LNCAP (cell line): ENCODE results near the gene ATP6V1G3.

Source experiments
- TF ChIP-seq, protein P1 (sequence below): fragments of 450-650 bp; IDR thresholded peaks from 2 replicates; pipeline ENCODE4 v1.5.1; 2017; ENCODE audit warnings: mild to moderate bottlenecking

Gene ATP6V1G3

DNA sequence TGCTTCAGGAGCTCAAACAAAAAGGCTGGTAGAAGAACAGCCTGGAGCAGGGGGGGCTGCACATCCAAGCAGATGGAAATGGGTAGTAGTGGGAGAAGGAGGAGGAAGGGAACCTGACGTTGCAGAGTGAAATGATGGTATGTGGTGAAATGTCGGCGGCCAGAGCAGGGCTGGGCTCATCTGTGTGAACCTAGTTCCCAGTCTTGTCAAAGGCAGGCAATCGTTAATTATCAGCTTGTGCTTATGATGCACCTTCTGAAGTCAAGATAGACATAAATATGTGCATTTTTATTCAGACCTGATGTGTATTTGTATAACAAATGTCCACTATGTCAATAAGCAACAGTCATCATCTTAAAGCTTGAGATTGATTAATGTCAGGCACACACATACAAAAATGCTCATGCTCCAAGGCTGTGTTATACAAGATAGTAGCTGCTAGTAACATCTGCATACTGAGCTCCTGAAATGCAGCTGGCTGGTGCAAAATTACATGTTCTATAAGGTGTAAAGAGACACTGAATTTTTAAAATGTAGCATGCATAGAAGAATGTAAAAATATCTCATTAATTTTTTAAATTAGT, 10.6 kb upstream of the ATP6V1G3 start:
- TF ChIP-seq, protein P1, sequence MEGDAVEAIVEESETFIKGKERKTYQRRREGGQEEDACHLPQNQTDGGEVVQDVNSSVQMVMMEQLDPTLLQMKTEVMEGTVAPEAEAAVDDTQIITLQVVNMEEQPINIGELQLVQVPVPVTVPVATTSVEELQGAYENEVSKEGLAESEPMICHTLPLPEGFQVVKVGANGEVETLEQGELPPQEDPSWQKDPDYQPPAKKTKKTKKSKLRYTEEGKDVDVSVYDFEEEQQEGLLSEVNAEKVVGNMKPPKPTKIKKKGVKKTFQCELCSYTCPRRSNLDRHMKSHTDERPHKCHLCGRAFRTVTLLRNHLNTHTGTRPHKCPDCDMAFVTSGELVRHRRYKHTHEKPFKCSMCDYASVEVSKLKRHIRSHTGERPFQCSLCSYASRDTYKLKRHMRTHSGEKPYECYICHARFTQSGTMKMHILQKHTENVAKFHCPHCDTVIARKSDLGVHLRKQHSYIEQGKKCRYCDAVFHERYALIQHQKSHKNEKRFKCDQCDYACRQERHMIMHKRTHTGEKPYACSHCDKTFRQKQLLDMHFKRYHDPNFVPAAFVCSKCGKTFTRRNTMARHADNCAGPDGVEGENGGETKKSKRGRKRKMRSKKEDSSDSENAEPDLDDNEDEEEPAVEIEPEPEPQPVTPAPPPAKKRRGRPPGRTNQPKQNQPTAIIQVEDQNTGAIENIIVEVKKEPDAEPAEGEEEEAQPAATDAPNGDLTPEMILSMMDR: no peak

DNA sequence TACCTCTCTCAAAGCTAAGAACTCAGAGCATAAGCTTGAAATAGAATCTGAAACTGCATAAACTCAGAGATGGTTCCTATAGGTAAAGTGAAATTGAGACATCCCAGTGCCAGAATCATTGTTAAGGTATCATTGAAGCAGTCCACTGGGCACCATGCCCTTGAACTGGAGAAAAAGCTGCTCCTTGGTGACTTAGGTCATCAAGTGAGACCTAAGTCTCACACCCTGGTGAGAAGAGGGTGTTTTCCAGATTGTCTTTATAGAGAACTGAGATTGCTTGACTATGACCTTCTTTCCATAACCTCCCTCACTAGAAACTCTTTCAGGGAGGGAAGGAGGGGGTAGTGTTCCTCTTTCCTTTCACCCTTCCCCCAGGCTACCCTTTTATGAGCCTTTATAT, 9.4 kb upstream of the ATP6V1G3 start:
- TF ChIP-seq, protein P1: no peak

DNA sequence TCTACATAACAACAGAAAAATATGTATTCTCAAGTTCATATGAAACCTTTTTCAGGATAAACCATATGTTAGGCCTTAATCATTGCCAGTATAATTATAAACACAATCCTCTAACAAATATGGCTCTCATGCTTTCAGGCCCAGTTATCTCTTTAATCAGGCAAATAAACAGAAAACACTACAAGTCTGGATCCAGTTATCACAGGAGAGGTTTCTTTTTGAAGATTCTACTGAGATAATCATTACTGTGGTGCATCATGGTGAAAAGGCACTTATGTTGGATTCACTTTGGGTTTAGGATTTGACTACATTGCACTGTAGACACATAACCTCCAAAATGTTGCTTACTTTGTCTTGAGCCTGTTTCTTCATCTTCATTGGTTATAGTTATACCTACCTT, 8.4 kb upstream of the ATP6V1G3 start:
- TF ChIP-seq, protein P1: no peak

DNA sequence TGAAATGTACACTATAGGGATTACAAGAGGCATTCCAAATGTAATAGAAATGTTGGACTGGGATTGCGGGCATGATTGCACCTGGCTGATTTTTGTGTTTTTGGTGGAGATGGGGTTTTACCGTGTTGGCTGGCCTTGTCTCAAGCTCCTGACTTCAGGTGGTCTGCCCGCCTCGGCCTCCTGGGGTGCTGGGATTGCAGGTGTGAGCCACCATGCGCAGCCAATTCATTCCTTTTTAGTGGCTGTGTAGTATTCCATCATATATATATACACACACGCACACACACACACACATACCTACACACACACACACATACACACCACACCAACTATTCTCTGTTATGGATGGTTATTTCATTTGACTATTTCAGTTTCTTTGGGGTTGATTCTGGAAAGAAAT, 4.7 kb upstream of the ATP6V1G3 start:
- TF ChIP-seq, protein P1: no peak

DNA sequence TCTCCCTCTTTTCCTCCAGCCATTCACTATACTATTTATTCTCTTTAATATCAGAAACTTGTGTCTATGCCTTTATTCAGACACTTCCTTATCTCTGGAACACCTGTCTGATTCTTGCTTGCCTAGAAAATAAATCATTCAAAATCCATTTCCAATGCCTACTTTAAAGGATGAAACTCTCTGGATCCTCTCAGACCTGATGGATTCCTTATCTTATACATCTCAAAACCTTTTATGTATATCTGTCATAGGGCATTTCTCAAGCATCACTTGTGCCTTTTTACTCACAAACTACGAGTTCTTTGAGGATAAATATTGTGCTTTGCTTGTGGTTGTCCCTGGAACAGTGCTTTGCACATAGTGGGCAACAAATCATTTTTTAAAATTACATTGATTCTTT, 3.8 kb upstream of the ATP6V1G3 start:
- TF ChIP-seq, protein P1: no peak

DNA sequence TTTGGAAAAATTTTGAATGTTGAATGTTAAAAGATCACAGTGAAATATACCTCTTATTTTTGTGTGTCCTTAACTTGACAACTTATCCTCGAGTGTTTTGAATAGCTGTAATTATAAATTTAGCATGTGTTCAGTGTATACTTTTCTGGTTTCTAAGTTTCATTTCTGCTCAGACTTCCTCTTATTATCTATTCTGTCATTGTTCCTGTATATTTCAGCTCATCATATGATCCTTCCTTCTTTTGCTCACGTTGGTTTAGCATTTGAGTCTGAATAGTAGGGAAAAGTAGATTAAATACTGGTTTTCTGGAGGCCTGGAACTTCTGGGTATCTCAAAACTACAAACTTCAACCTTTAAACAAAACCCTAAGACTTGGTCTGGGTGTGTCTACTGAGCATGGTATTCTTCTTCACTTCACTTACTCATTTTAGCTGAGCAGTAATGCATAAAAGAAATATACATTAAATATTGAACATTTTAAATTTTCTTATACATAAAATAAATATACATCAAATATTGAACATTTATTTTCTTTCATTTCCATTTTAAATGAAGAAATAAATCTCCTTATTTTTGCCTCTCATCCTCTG, 3.3 kb upstream of the ATP6V1G3 start:
- TF ChIP-seq, protein P1: no peak

DNA sequence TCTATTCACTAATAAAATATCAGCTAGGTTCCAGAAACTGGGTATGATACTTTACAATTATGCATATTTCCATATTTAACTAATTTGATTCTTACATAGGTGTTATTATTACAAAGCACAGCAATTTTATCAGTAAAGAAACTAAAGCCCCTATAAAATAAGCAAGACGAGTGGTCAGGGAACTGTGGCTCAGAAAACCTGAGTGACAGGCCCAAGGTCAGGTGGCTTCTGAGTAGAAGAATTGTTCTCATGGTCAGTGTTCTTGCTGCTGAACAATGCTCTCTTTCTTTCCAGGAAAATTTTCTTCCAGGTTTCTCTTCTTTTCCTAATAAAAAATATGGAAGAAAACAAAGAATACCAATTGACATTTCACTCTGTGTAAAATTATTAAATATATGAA, 2.2 kb upstream of the ATP6V1G3 start:
- TF ChIP-seq, protein P1: no peak

DNA sequence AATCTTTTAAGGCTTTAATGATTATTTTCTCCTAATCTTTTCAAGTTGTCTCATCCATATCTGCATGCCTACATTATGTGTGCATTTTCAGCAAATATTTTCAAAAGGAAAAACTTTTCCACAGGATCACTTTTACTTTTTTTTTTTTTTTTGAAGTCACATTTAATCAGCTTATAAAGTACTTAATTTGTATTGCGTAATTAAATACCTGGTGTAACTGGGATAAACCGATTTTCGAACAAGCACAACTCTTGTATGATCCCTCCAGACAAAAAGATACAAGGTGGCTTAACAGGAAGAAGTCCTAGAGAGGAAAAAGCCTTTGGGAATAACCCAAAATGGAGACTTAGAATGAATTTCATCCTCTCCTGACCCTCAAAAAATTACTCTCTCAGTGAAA, 1.3 kb upstream of the ATP6V1G3 start:
- TF ChIP-seq, protein P1: no peak
